ENCODE data around the gene CHURC1.
A peak's percentile ranks its signal among the peaks of the same experiment; 100 is the strongest.

Gene CHURC1

GRCh38 chr14:64914237-64915028, at the start of gene CHURC1:
Gene CHURC1, plus strand, starts transcription at chr14:64914455. Its CDS starts 41 bp downstream, at chr14:64914496.
- DNase-seq (ENCODE audit: low read depth in 2 of 2, low spot score in 1 of 2): peak; percentile 92 to 97

GRCh38 chr14:64865109-64865508, 49.1 kb upstream of the CHURC1 start:
- no peak for DNase-seq (ENCODE audit: low read depth in 2 of 2, low spot score in 1 of 2)

GRCh38 chr14:64865992-64866391, 48.3 kb upstream of the CHURC1 start:
- no peak for DNase-seq (ENCODE audit: low read depth in 2 of 2, low spot score in 1 of 2)

- no peak for DNase-seq (ENCODE audit: low read depth in 2 of 2, low spot score in 1 of 2)
Measured at GRCh38 chr14:64867182-64867581, 47.1 kb upstream of the CHURC1 start.

- no peak for DNase-seq (ENCODE audit: low read depth in 2 of 2, low spot score in 1 of 2)
Measured at GRCh38 chr14:64868379-64868778, 45.9 kb upstream of the CHURC1 start.

- no peak for DNase-seq (ENCODE audit: low read depth in 2 of 2, low spot score in 1 of 2)
Measured at GRCh38 chr14:64868841-64869240, 45.4 kb upstream of the CHURC1 start.

GRCh38 chr14:64870160-64870559, 44.1 kb upstream of the CHURC1 start:
- DNase-seq (ENCODE audit: low read depth in 2 of 2, low spot score in 1 of 2): no peak

GRCh38 chr14:64871344-64871743, 42.9 kb upstream of the CHURC1 start:
- no peak for DNase-seq (ENCODE audit: low read depth in 2 of 2, low spot score in 1 of 2)

GRCh38 chr14:64873506-64874219, 40.6 kb upstream of the CHURC1 start:
- no peak for DNase-seq (ENCODE audit: low read depth in 2 of 2, low spot score in 1 of 2)

GRCh38 chr14:64875350-64875749, 38.9 kb upstream of the CHURC1 start:
- no peak for DNase-seq (ENCODE audit: low read depth in 2 of 2, low spot score in 1 of 2)

- no peak for DNase-seq (ENCODE audit: low read depth in 2 of 2, low spot score in 1 of 2)
Measured at GRCh38 chr14:64877846-64878245, 36.4 kb upstream of the CHURC1 start.

- DNase-seq (ENCODE audit: low read depth in 2 of 2, low spot score in 1 of 2): no peak
Measured at GRCh38 chr14:64878837-64879634, 35.2 kb upstream of the CHURC1 start.

- peak; percentile 17 to 27 for DNase-seq (ENCODE audit: low read depth in 2 of 2, low spot score in 1 of 2)
Measured at GRCh38 chr14:64879635-64880220, 34.5 kb upstream of the CHURC1 start, which contains the start of gene SPTB. Gene SPTB, minus strand, starts transcription at chr14:64879907. Its CDS starts 56,813 bp downstream, at chr14:64823094.

- DNase-seq (ENCODE audit: low read depth in 2 of 2, low spot score in 1 of 2): peak; percentile 18 to 26
Measured at GRCh38 chr14:64880221-64881121, 33.8 kb upstream of the CHURC1 start.

GRCh38 chr14:64885559-64885958, 28.7 kb upstream of the CHURC1 start:
- DNase-seq (ENCODE audit: low read depth in 2 of 2, low spot score in 1 of 2): no peak

GRCh38 chr14:64889352-64889751, 24.9 kb upstream of the CHURC1 start:
- no peak for DNase-seq (ENCODE audit: low read depth in 2 of 2, low spot score in 1 of 2)

GRCh38 chr14:64891173-64891838, 22.9 kb upstream of the CHURC1 start:
- no peak for DNase-seq (ENCODE audit: low read depth in 2 of 2, low spot score in 1 of 2)

- DNase-seq (ENCODE audit: low read depth in 2 of 2, low spot score in 1 of 2): no peak
Measured at GRCh38 chr14:64891839-64892375, 22.3 kb upstream of the CHURC1 start.

- DNase-seq (ENCODE audit: low read depth in 2 of 2, low spot score in 1 of 2): no peak
Measured at GRCh38 chr14:64899958-64900357, 14.3 kb upstream of the CHURC1 start.

Measured in stimulated activated CD8-positive, alpha-beta memory T cell treated with anti-CD3 and anti-CD28 coated beads, Interleukin-4, amount 100 ng/mL, for 1 hour (primary cell).